Panc1 (cell line): Measurements from ENCODE around the gene SLC15A1. TPM values are rescaled to one million over a fixed set of nuclear protein-coding genes. Genes with fewer than 3 reads are reported as not detected.

Experiments
- ATAC-seq: fragments of 200-7000 bp; cut with Tn5 transposase; 2 replicates; pipeline ENCODE4 v1.9.1; 2020; ENCODE audit warnings: mild to moderate bottlenecking, moderate library complexity
- BruUV-seq: library from RNA; stranded (reverse); fragments of 400-500 nt; replicated peaks from 2 replicates; lab custom pipeline; 2021; lab: Mats Ljungman, UMichigan
- CTCF ChIA-PET: fragments of 300-600 bp; sonication (Branson Sonifier 250); formaldehyde crosslinking; loops from one replicate; lab custom pipeline; 2022; ENCODE audit warnings: antibody characterized with exemption; lab: Charles Lee
- POLR2A ChIA-PET: fragments of 300-600 bp; sonication (Branson Sonifier 250); formaldehyde crosslinking; loops from one replicate; lab custom pipeline; 2022; ENCODE audit warnings: antibody characterized with exemption; lab: Charles Lee
- DNase-seq: peaks from one replicate; pipeline ENCODE4 v3.0.0-alpha.2; 2010; ENCODE audit warnings: low read depth, low spot score
- H3K27ac ChIP-seq: 2 replicates; pipeline ENCODE4 v1.5.1; 2011; ENCODE audit warnings: mild to moderate bottlenecking, low read length, inconsistent platforms
- H3K27me3 ChIP-seq: fragments of 200-500 bp; sonication (Bioruptor generic); 2 replicates; pipeline ENCODE4 v1.6.0; 2014; ENCODE audit warnings: low read length, inconsistent platforms; ENCODE audit not compliant: control insufficient read depth, insufficient read depth
- H3K36me3 ChIP-seq: fragments of 200-500 bp; sonication (Bioruptor generic); 2 replicates; pipeline ENCODE4 v1.5.1; 2014; ENCODE audit warnings: inconsistent platforms, mild to moderate bottlenecking, low read length, moderate library complexity; ENCODE audit not compliant: control insufficient read depth, insufficient read depth
- H3K4me1 ChIP-seq: 2 replicates; pipeline ENCODE4 v1.5.1; 2011; ENCODE audit warnings: inconsistent platforms, mild to moderate bottlenecking, low read length, moderate library complexity; ENCODE audit not compliant: control insufficient read depth, insufficient read depth
- H3K4me3 ChIP-seq, 2 experiments: 2 replicates each; pipeline ENCODE4 v1.5.1; 2011 to 2012; ENCODE audit warnings: low read depth in 2 of 2, low read length in 2 of 2, mild to moderate bottlenecking in 2 of 2, inconsistent platforms in 1 of 2, moderate library complexity in 1 of 2
- H3K9me3 ChIP-seq: fragments of 200-500 bp; sonication (Bioruptor generic); 2 replicates; pipeline ENCODE4 v1.5.1; 2014; ENCODE audit warnings: low read depth, mild to moderate bottlenecking, inconsistent platforms, low read length, moderate library complexity; ENCODE audit not compliant: control insufficient read depth, insufficient read depth
- POLR2AphosphoS5 ChIP-seq: IDR thresholded peaks from 2 replicates; pipeline ENCODE4 v1.6.1; 2012; ENCODE audit warnings: mild to moderate bottlenecking, low read depth, low read length, moderate library complexity
- SIN3A ChIP-seq: IDR thresholded peaks from 2 replicates; pipeline ENCODE4 v1.6.1; 2012; ENCODE audit warnings: low read depth, mild to moderate bottlenecking, low read length, moderate library complexity, borderline replicate concordance; ENCODE audit not compliant: insufficient read depth
- TCF7L2 ChIP-seq: IDR thresholded peaks from 2 replicates; pipeline ENCODE4 v1.6.1; 2011; ENCODE audit warnings: mild to moderate bottlenecking, low read depth, low read length, inconsistent platforms
- in situ Hi-C: cut with HindIII; loops from 2 replicates; pipeline ENCODE4 v1.10.0; 2016; ENCODE audit warnings: low sequenced_read_pairs, low pct_unique_long_range_greater_than_20kb
- intact Hi-C: fragments of 100-400 bp; cut with micrococcal nuclease; formaldehyde crosslinking; loops from one replicate; pipeline ENCODE4 v1.10.0; 2022; ENCODE audit not compliant: unreplicated experiment
- total RNA-seq: library from RNA; stranded (reverse); gene quantifications from one replicate; pipeline ENCODE4 v1.2.1, GENCODE V29; 2021; ENCODE audit not compliant: unreplicated experiment
- TF ChIP-seq, protein P1 (sequence below), 2 experiments: IDR thresholded peaks; 2 replicates each; pipeline ENCODE4 v1.6.1; 2011 to 2012; ENCODE audit warnings: low read depth in 2 of 2, control low read depth in 1 of 2, low read length in 1 of 2, mild to moderate bottlenecking in 1 of 2, moderate library complexity in 1 of 2; ENCODE audit not compliant: insufficient read depth in 1 of 2
- TF ChIP-seq, protein P2 (sequence below): fragments of 450-650 bp; IDR thresholded peaks from 2 replicates; pipeline ENCODE4 v1.5.1; 2017; ENCODE audit warnings: mild to moderate bottlenecking

Gene SLC15A1
- total RNA-seq, 1 experiment from 2014 or later = 0.18 TPM

DNA sequence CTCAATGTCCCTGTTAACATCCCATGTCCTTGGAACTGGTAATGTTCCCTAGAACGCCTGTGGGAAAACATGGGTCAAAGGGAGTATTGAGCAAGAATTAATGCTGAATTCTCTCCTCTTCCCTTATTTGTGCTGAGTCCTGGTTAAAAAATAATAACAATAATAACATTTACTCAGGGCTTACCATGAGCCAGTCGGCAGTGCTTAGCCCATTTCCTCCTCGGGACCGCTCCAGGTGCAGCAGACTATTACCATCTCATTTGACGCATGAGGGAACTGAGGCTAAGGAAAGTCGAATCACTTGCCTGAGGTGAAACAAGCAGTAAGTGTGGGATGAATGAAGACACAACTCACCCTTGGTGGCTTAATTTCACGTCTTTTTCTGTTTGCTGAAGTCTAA lies 33.6 kb upstream of the SLC15A1 start:
- in situ Hi-C loops = no loop called here
- intact Hi-C loops = no loop called here
- TF ChIP-seq SIN3A (no peak), POLR2AphosphoS5 (no peak), TCF7L2 (no peak)
- TF ChIP-seq, protein P1, sequence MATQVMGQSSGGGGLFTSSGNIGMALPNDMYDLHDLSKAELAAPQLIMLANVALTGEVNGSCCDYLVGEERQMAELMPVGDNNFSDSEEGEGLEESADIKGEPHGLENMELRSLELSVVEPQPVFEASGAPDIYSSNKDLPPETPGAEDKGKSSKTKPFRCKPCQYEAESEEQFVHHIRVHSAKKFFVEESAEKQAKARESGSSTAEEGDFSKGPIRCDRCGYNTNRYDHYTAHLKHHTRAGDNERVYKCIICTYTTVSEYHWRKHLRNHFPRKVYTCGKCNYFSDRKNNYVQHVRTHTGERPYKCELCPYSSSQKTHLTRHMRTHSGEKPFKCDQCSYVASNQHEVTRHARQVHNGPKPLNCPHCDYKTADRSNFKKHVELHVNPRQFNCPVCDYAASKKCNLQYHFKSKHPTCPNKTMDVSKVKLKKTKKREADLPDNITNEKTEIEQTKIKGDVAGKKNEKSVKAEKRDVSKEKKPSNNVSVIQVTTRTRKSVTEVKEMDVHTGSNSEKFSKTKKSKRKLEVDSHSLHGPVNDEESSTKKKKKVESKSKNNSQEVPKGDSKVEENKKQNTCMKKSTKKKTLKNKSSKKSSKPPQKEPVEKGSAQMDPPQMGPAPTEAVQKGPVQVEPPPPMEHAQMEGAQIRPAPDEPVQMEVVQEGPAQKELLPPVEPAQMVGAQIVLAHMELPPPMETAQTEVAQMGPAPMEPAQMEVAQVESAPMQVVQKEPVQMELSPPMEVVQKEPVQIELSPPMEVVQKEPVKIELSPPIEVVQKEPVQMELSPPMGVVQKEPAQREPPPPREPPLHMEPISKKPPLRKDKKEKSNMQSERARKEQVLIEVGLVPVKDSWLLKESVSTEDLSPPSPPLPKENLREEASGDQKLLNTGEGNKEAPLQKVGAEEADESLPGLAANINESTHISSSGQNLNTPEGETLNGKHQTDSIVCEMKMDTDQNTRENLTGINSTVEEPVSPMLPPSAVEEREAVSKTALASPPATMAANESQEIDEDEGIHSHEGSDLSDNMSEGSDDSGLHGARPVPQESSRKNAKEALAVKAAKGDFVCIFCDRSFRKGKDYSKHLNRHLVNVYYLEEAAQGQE (IDR thresholded peaks at IDR 0.05; ENCODE audit: insufficient read depth in 1 of 2, low read depth in 2 of 2, low read length in 1 of 2) = no peak
- TF ChIP-seq, protein P2, sequence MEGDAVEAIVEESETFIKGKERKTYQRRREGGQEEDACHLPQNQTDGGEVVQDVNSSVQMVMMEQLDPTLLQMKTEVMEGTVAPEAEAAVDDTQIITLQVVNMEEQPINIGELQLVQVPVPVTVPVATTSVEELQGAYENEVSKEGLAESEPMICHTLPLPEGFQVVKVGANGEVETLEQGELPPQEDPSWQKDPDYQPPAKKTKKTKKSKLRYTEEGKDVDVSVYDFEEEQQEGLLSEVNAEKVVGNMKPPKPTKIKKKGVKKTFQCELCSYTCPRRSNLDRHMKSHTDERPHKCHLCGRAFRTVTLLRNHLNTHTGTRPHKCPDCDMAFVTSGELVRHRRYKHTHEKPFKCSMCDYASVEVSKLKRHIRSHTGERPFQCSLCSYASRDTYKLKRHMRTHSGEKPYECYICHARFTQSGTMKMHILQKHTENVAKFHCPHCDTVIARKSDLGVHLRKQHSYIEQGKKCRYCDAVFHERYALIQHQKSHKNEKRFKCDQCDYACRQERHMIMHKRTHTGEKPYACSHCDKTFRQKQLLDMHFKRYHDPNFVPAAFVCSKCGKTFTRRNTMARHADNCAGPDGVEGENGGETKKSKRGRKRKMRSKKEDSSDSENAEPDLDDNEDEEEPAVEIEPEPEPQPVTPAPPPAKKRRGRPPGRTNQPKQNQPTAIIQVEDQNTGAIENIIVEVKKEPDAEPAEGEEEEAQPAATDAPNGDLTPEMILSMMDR = no peak
- ChIA-PET POLR2A (no interaction called here), CTCF (no interaction called here)
- no peaks in the 10 kb centered on the region for H3K9me3 ChIP-seq
- no peaks in the 10 kb centered on the region for H3K4me1 ChIP-seq
- no peaks in the 10 kb centered on the region for H3K36me3 ChIP-seq
- no peak overlapping the region for H3K4me3 ChIP-seq
- no peaks in the 10 kb centered on the region for H3K27me3 ChIP-seq
- DNase-seq (no peak), ATAC-seq (no peak)
- no TSS peak for BruUV-seq
- H3K27ac ChIP-seq = no peak overlapping the region

DNA sequence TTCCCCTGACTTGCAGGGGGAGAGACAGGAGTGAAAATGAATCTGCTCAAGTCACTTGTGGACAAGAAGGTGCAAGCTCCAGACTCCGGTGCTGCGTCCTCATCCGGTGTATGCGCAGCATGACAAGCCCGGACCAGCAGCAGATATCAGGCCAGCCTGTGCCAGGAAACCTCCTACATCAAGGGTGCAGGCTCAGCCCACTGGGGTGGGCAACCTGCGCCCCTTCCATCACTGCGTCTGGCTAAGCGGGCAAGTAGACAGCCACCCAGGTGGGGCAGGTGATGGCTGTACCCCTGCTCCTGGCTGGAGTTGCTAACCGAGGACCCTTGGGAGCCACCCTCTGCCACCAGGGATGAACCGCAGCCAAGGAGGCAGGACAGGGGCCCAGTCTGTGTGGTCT lies 32.9 kb upstream of the SLC15A1 start:
- H3K9me3 ChIP-seq = no peaks in the 10 kb centered on the region
- ChIA-PET POLR2A (no interaction called here), CTCF (no interaction called here)
- in situ Hi-C loops = no loop called here
- ATAC-seq (no peak), DNase-seq (no peak)
- no TSS peak for BruUV-seq
- H3K27ac ChIP-seq = no peak overlapping the region
- no peak overlapping the region for H3K4me3 ChIP-seq
- TF ChIP-seq POLR2AphosphoS5 (no peak), TCF7L2 (no peak), SIN3A (no peak)
- TF ChIP-seq, protein P2 = no peak
- TF ChIP-seq, protein P1 (IDR thresholded peaks at IDR 0.05; ENCODE audit: insufficient read depth in 1 of 2, low read depth in 2 of 2, low read length in 1 of 2) = no peak
- no peaks in the 10 kb centered on the region for H3K27me3 ChIP-seq
- intact Hi-C loops = no loop called here
- no peaks in the 10 kb centered on the region for H3K36me3 ChIP-seq
- H3K4me1 ChIP-seq = no peaks in the 10 kb centered on the region
